Measurements from ENCODE around the gene RAB27A. TPM values are rescaled to one million over a fixed set of nuclear protein-coding genes. Genes with fewer than 3 reads are reported as not detected.

RAB27A gene
- total and polyA plus RNA-seq, 2 of the 8 experiments (the other 6 are each of a cell fraction or from before 2014, with no cell fraction given) = 2.3 to 6.5 TPM

GRCh38 chr15:55235546-55236036 lies 54.0 kb downstream of the RAB27A start:
- WGBS, 2 experiments (ENCODE audit: extremely low coverage in 1 of 2, insufficient coverage in 1 of 2, insufficient read length in 1 of 2, insufficient replicate concordance in 2 of 2, low coverage in 1 of 2, low lambda C conversion rate in 2 of 2, missing lambda C conversion rate in 1 of 2) = 91% methylated on average over 4 of the region's 4 CpGs; no CpG with 5 or more reads in 1 of the 2 experiments
- no peak for DNase-seq (ENCODE audit: low read depth in 1 of 2, low spot score in 2 of 2)
- Histone ChIP-seq H3K79me2 (ENCODE audit: control insufficient read depth in 1 of 2, insufficient read depth in 2 of 2, low read length in 2 of 2) (no peaks in the 10 kb centered on the region), H2BK15ac (ENCODE audit: low read length) (no peak overlapping the region), H3K4me1 (replicated peaks in 1 of 4; ENCODE audit: control insufficient read depth in 3 of 4, insufficient read depth in 4 of 4, low read length in 3 of 4) (no peaks in the 10 kb centered on the region), H2AFZ (ENCODE audit: low read length) (no peak overlapping the region), H4K20me1 (replicated peaks in 1 of 2; ENCODE audit: control insufficient read depth in 1 of 2, insufficient read depth in 2 of 2, low read length in 2 of 2) (no peaks in the 10 kb centered on the region), H3K9me3 (ENCODE audit: insufficient read depth in 2 of 2, low read depth in 1 of 2, low read length in 1 of 2) (no peaks in the 10 kb centered on the region), H3K4me2 (ENCODE audit: insufficient read depth in 1 of 2, low read depth in 2 of 2, low read length in 2 of 2) (no peak overlapping the region), H3K23ac (ENCODE audit: insufficient read length) (no peak overlapping the region), H2BK120ac (replicated peaks; ENCODE audit: low read depth, low read length) (no peak overlapping the region), H3K27ac (ENCODE audit: low read depth, low read length) (no peak overlapping the region), H3K27me3 (replicated peaks in 1 of 4; ENCODE audit: control insufficient read depth in 3 of 4, extremely low read depth in 1 of 4, insufficient read depth in 3 of 4, low read length in 3 of 4) (no peaks in the 10 kb centered on the region), H3K18ac (ENCODE audit: extremely low read depth, low read length) (no peak overlapping the region), H3K23me2 (ENCODE audit: low read depth, low read length) (no peaks in the 10 kb centered on the region), H2BK5ac (ENCODE audit: low read depth, low read length) (no peak overlapping the region), H2BK20ac (ENCODE audit: low read length) (no peak overlapping the region), H2AK5ac (ENCODE audit: low read depth, low read length) (no peak overlapping the region), H4K5ac (ENCODE audit: insufficient read length, low read depth, low read length) (no peak overlapping the region), H3K4ac (replicated peaks; ENCODE audit: insufficient read length, low read depth, low read length) (no peak overlapping the region), H3K79me1 (ENCODE audit: low read depth, low read length) (no peaks in the 10 kb centered on the region), H4K91ac (replicated peaks; ENCODE audit: insufficient read length, low read length) (no peak overlapping the region), H2BK12ac (ENCODE audit: low read depth, low read length) (no peak overlapping the region), H4K8ac (ENCODE audit: extremely low read depth, insufficient read depth, low read length) (no peak overlapping the region), H3K4me3 (ENCODE audit: extremely low read depth in 1 of 4, insufficient read depth in 2 of 4, low read depth in 3 of 4, low read length in 4 of 4) (no peak overlapping the region), H3K36me3 (ENCODE audit: control insufficient read depth in 2 of 4, insufficient read depth in 4 of 4, low read length in 3 of 4) (no peaks in the 10 kb centered on the region), H3K56ac (replicated peaks; ENCODE audit: insufficient read length, low read depth, low read length) (no peak overlapping the region), H3K9ac (replicated peaks in 1 of 4; ENCODE audit: extremely low read depth in 1 of 4, low read depth in 3 of 4, low read length in 3 of 4) (no peak overlapping the region), H3K14ac (ENCODE audit: insufficient read length) (no peak overlapping the region)
- FAIRE-seq = no peak
- no peak for TF ChIP-seq JUND (IDR thresholded peaks at IDR 0.05; ENCODE audit: low read length)
- TF ChIP-seq HDAC6 (IDR thresholded peaks at IDR 0.05; ENCODE audit: low read depth, low read length) = no peak
- no peak for TF ChIP-seq POLR2A (IDR thresholded peaks at IDR 0.05; ENCODE audit: control extremely low read depth in 1 of 2, low read depth in 2 of 2, low read length in 2 of 2)
- no peak for TF ChIP-seq ZNF274 (IDR thresholded peaks at IDR 0.05; ENCODE audit: borderline replicate concordance, extremely low read depth, low read length)
- no peak for TF ChIP-seq MAX (IDR thresholded peaks at IDR 0.05)
- no peak for TF ChIP-seq JUN (IDR thresholded peaks at IDR 0.05; ENCODE audit: low read depth, low read length)
- POLR2A ChIA-PET (ENCODE audit: partially characterized antibody) = no interaction called here
- CTCF ChIA-PET (ENCODE audit: partially characterized antibody) = no interaction called here
